Posterior vena cava (tissue), 2 donors: Measurements from ENCODE around the gene ELOVL7. TPM values are rescaled to one million over a fixed set of nuclear protein-coding genes. Genes with fewer than 3 reads are reported as not detected.
"Not testable (repeated sequence)": the region's sequence is repeated elsewhere in the genome, so short reads cannot be mapped to it uniquely, and the experiment has no call there.

Experiments
- DNase-seq: peaks from one replicate; pipeline ENCODE4 v3.0.0-alpha.2; 2020; ENCODE audit warnings: low spot score
- intact Hi-C, 2 donors: fragments of 100-400 bp; cut with DNase I; formaldehyde crosslinking; loops; one replicate each; pipeline versions ENCODE4 v1.14.1 to v1.14.2; 2022 to 2023
- total RNA-seq, 2 donors: library from RNA; stranded (reverse); fragmentation: NEBNext Ultra II Directional; extraction: Animal tissue kit (Norgen Biotek cat#: 25700); gene quantifications; one replicate each; pipeline ENCODE4 v1.2.1, GENCODE V29; 2021
- donor health status: DM: yes; HTN: yes; CAD: no.
- donor health status: DM: yes; HTN: yes; CAD: no.

ELOVL7 gene
- total RNA-seq, 2 donors from 2014 or later = 2.7 to 4.3 TPM

DNA sequence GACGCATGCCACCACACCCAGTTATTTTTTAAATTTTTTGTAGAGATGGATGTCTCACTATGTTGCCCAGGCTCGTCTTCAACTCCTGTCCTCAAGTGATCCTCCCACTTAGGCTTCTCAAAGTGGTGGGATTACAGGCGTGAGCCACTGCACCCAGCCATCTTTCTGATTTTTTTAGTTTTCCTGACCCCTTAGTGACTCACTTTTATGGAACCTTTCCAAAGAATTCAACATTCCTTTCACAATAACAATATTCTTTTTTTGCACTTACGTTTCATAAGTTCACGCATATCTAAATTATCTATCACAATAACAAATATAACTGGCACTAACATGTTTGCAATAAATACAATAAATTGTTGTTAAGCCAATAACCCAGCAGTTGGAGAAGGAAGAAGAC is 8.5 kb downstream of the ELOVL7 start:
- DNase-seq = no peak

DNA sequence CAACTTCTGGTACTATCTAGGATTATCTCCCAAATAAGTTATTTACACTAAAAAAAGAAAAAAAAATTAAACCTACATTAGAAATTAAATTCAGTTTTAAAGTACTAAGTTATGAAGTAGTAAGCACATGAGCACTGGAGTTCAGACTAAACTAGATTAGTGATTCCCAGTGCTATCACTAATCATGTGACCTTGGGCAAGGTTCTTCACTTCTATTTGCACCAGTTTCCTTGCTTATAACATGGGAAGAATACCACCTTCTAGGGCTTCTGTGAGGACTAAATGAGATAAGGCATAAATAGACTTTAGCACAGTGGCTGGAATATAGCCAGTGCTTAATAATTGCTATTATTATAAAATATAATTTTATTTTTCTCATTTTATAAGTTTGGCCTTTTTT is 10.5 kb downstream of the ELOVL7 start:
- intact Hi-C loops = no loop called here
- DNase-seq = no peak

More for the DNA sequence above, 8.5 kb downstream of the ELOVL7 start:
- intact Hi-C loops = no loop called here

DNA sequence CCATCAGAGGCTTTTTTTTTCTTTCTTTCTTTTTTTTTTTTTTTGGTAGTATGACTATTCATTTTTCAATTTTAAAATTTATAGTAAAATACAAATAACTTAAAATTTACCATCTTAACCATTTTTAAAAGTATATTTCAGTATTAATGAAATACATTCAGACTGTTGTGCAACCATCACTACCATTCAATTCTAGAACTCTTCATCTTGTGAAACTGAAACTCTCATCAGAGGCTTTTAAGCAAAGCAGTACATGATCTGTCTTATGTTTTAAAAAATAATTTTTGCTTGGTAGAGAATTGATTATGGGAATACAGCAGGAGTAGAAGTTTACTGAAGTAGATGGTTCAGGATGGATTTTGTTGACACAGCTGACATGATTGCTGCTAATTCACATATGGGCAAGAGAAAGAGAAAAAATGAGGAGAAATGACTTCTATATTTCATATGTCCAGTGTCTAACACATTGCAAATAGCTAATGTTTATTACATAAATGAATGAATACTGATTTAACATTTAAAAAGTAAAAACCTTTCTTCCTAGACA is 13.4 kb downstream of the ELOVL7 start:
- no peak for DNase-seq
- intact Hi-C loops = no loop called here

- intact Hi-C loops = no loop called here
Measured at GRCh38 chr5:60829490-60830266, 14.4 kb downstream of the ELOVL7 start.

GRCh38 chr5:60827201-60827600 is 16.9 kb downstream of the ELOVL7 start:
- DNase-seq = no peak
- intact Hi-C loops = no loop called here

More at GRCh38 chr5:60829490-60830266, 14.4 kb downstream of the ELOVL7 start:
- DNase-seq = no peak

- intact Hi-C loops = no loop called here
- no peak for DNase-seq
Measured at GRCh38 chr5:60826653-60827052, 17.4 kb downstream of the ELOVL7 start.

GRCh38 chr5:60823574-60823973 is 20.5 kb downstream of the ELOVL7 start:
- intact Hi-C loops = no loop called here
- no peak for DNase-seq

- no peak for DNase-seq
- intact Hi-C loops = no loop called here
Measured at GRCh38 chr5:60822285-60822556, 21.8 kb downstream of the ELOVL7 start.

DNA sequence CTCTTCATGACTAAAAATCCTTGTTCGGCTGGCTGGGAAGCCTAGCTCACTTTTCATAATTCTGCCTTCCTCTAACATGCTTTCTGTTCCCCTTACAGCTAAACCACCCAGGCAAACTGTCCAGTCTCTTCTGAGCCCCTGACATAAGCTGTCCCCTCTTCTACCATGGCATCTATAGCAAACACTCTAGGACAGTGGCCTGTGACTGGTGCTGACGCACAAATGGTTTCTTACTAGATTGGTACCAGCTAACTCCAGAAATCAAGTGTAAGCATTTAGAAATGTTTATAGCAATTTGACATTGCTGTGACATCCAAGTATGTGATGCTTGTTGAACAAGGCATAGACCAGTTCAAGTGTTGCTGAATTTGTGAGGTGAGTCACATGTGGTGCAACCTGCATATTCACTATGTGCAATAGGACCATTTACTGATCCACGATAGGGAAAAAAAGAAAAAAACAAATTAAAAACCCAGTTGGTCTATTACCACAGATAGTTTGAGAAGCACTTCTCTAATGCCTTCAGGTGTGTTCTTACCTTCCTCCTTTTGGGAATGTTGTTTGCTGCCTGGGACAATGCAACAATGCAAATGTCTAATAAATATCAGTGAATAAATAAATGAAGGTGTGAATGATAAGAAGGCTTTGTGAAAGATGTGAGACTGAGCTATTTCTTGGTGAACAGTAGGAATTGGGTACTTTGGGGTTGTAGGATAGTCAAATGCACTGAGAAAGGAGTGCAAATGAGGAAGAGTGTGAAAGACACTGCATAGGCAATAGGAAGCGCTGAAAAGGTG is 22.4 kb downstream of the ELOVL7 start:
- intact Hi-C loops = no loop called here
- no peak for DNase-seq

DNA sequence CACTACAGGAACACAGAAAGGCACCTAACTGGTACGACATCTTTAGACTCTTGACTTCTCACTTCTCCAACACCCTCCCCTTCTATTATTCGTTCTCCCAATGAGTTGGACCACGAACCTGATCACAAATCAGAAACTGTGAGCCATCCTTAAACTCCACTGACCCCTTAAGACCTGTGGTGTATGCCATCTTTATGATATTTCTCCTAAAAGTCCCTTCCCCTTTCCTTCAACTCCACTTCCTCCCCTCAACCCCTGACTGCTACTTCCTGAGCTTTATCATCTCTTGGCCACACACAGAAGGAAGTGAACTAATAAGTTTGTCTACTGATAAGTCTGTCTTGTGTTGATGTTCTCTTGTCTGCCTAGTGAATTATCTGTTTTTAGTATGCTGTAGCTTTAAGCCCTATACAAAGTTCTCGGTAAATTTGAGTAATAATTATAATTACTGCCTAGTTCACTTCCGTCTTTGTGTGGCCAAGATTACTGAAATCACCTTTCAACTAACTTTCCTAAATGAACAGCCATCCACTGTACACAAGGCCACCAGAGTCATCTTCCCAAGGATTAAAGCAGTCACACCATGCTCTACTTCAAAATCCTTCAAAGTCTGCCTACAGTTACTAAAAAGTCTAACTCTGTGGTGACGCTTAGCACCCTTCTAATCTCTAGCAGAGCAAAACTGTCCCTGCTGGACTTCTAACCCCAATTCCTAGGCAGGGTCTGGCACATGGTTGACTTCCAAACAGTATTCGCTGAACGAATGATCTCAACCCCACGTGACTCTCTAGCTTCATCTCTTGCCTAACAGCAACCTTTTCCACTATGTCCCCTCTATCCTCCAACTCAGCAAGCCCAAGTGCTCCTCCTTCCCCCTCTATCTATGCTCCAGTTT is 23.2 kb downstream of the ELOVL7 start:
- intact Hi-C loops = no loop called here
- no peak for DNase-seq

DNA sequence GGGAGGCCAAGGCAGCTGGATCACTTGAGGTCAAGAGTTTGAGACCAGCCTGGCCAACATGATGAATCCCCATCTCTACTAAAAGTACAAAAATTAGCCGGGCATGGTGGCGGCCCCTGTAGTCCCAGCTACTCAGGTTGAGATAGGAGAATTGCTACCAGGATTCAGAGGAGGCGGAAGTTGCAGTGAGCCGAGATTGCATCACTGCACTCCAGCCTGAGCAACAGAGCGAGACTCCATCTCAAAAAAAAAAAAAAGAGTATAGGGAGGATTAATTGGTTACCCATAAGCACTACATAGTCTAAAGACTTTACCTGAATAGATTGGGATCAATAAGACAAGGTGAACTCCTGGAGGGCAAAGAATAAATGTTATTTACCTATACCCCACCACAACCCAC is 27.9 kb downstream of the ELOVL7 start:
- DNase-seq, intact Hi-C loops: not testable (repeated sequence)

DNA sequence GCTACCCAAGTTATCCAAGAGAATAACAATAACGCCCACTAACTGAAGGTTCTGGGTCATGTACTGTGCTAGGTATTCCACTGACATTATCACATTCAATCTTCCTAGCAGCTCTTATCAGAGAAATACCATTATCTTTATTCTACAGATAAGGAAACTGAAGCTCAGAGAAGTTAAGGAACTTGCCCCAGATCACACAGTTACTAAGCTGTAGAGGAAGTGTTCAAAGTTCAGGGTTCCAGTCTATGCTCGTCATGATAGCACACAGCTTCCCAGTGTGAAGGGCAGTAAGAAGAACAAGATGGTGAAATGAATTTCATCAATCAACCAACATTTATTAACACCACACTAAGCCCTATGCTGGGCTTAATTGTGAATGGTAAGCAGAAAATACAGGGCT is 29.6 kb downstream of the ELOVL7 start:
- no peak for DNase-seq
- intact Hi-C loops = no loop called here

- DNase-seq = no peak
- intact Hi-C loops = no loop called here
Measured at GRCh38 chr5:60812426-60812825, 31.6 kb downstream of the ELOVL7 start.

DNA sequence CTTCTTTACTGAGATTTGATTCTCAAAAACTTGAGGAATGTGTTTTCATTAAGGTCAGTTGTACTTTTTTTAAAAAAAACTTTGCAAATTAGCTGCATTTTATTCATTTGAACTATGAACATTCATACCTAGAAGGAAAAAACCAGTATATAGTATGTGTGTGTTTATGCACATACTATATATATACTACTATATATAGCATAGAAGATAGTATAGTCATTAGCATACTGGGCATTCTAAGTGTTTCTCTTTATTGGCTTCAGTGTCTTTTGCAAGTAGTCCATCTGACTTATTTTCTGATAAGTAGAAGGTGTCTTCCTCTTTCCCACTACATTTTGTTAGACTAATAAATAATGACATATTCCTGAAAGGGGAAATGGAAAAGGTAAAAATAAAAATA is 33.0 kb downstream of the ELOVL7 start:
- no peak for DNase-seq
- intact Hi-C loops = no loop called here

- no peak for DNase-seq
- intact Hi-C loops = no loop called here
Measured at GRCh38 chr5:60810438-60811085, 33.5 kb downstream of the ELOVL7 start.

- no peak for DNase-seq
- intact Hi-C loops = no loop called here
Measured at GRCh38 chr5:60809891-60810425, 34.1 kb downstream of the ELOVL7 start.

DNA sequence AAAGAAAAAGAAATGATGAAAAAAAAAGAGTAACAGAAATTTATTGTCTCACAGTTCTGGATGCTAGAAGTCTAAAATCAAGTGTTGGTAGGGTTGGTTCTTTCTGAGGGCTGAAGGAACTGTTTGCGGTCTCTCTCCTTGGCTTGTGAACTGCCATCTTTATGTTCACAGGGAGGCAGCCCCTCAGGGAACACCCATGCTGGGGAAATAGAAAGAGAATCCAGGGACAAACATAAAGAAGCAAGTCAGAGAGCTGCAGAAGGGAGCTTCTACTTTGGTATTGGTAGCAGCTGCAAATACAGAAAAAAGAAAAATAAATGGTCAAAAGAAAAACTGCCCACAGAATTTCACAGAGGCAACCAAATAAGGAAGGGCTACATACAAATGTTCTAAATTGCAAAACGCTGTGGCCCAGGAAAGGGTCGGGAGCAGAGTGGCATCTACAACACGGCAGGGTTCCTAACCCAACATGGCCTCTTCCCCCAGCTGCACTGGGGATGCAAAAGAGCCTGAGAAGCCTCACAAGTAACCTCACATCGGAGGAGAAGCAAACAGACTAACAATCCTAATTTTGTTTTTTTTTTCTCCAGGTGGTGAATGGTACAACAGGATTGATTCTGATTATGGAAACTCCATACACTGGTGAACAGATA is 37.4 kb downstream of the ELOVL7 start:
- intact Hi-C loops = no loop called here
- no peak for DNase-seq

GRCh38 chr5:60805463-60805862 is 38.6 kb downstream of the ELOVL7 start:
- intact Hi-C loops = no loop called here
- no peak for DNase-seq
